ENCODE data around the gene PRR15L. TPM values are rescaled to one million over a fixed set of nuclear protein-coding genes. Genes with fewer than 3 reads are reported as not detected.
"Not testable (repeated sequence)": the region's sequence is repeated elsewhere in the genome, so short reads cannot be mapped to it uniquely, and the experiment has no call there.

PRR15L gene
- total RNA-seq, 4 donors from 2014 or later: 0.87 TPM; not detected in 3

GRCh38 chr17:47924785-47925677 lies 32.7 kb downstream of the PRR15L start:
- ATAC-seq (no peak), DNase-seq (no peak)
- Histone ChIP-seq H3K27ac (no peak overlapping the region), H3K36me3 (peaks cover 0 to 77% of the 10 kb centered on the region in 2 donors), H3K4me3 (no peak overlapping the region), H3K9me3 (no peaks in the 10 kb centered on the region), H3K27me3 (no peaks in the 10 kb centered on the region), H3K4me1 (no peaks in the 10 kb centered on the region)
- intact Hi-C loops (cut with DNase I; ENCODE audit: low total_unique reads) (no loop called here), in situ Hi-C loops (cut with MboI; ENCODE audit: low sequenced_read_pairs in 4 of 4) (no loop called here)
- no peak for TF ChIP-seq POLR2A (IDR thresholded peaks at IDR 0.05)
- TF ChIP-seq, protein P1, sequence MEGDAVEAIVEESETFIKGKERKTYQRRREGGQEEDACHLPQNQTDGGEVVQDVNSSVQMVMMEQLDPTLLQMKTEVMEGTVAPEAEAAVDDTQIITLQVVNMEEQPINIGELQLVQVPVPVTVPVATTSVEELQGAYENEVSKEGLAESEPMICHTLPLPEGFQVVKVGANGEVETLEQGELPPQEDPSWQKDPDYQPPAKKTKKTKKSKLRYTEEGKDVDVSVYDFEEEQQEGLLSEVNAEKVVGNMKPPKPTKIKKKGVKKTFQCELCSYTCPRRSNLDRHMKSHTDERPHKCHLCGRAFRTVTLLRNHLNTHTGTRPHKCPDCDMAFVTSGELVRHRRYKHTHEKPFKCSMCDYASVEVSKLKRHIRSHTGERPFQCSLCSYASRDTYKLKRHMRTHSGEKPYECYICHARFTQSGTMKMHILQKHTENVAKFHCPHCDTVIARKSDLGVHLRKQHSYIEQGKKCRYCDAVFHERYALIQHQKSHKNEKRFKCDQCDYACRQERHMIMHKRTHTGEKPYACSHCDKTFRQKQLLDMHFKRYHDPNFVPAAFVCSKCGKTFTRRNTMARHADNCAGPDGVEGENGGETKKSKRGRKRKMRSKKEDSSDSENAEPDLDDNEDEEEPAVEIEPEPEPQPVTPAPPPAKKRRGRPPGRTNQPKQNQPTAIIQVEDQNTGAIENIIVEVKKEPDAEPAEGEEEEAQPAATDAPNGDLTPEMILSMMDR (IDR thresholded peaks at IDR 0.05 in 4 of 5, conservative IDR thresholded peaks at IDR 0.05 in 1 of 5): no peak

DNA sequence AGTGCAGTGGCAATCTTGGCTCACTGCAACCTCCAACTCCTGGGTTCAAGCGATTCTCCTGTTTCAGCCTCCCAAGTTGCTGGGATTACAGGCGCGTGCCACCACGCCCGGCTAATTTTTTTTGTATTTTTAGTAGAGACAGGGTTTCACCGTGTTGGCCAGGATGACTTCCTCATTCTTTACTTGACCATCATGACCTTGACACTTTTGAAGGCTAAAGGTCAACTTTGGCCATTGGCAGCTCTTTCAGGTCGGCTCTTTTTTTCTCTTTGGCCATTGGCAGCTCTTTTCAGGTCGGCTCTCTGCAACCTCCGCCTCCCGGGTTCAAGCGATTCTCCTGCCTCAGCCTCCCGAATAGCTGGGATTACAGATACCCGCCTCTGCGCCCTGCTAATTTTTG lies 37.8 kb downstream of the PRR15L start:
- intact Hi-C loops (cut with DNase I; ENCODE audit: low total_unique reads); H3K27me3 ChIP-seq; DNase-seq; H3K27ac ChIP-seq; in situ Hi-C loops (cut with MboI; ENCODE audit: low sequenced_read_pairs in 4 of 4); H3K9me3 ChIP-seq; H3K4me1 ChIP-seq; ATAC-seq; H3K4me3 ChIP-seq: not testable (repeated sequence)
- peaks cover 0 to 43% of the 10 kb centered on the region in 2 donors for H3K36me3 ChIP-seq

- no peaks in the 10 kb centered on the region for H3K9me3 ChIP-seq
- intact Hi-C loops (cut with DNase I; ENCODE audit: low total_unique reads): no loop called here
- H3K36me3 ChIP-seq: peaks cover 0 to 34% of the 10 kb centered on the region in 2 donors
- TF ChIP-seq, protein P1 (IDR thresholded peaks at IDR 0.05 in 4 of 5, conservative IDR thresholded peaks at IDR 0.05 in 1 of 5): no peak
- no peak for TF ChIP-seq POLR2A (IDR thresholded peaks at IDR 0.05)
- H3K27me3 ChIP-seq: no peaks in the 10 kb centered on the region
- in situ Hi-C loops (cut with MboI; ENCODE audit: low sequenced_read_pairs in 4 of 4): no loop called here
- no peak overlapping the region for H3K4me3 ChIP-seq
- no peak overlapping the region for H3K27ac ChIP-seq
- no peak for ATAC-seq
- H3K4me1 ChIP-seq: peaks cover 8 to 14% of the 10 kb centered on the region in 2 donors
- DNase-seq: no peak
Observed at GRCh38 chr17:47918991-47919390, 38.7 kb downstream of the PRR15L start.

DNA sequence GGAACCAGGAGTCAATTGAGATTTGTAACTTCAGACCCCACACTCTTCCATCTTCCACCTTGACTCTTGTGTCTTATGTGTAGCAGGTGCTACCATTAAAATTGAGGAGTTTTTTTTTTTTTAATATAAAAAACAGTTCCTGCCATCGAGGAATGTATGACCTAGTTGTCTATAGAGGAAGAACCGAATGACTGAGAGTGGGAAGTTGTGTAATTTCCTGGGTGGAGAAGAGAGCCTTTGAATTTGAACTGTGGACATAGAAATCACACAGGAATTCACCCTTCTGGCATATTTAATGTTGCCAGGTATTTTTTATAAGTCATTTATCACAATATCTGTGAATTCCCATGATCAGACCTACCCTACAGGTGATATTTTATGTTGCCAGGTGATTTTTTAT lies 39.7 kb downstream of the PRR15L start:
- intact Hi-C loops (cut with DNase I; ENCODE audit: low total_unique reads): no loop called here

GRCh38 chr17:47917581-47917980 lies 40.1 kb downstream of the PRR15L start:
- Histone ChIP-seq H3K27me3 (no peaks in the 10 kb centered on the region), H3K9me3 (no peaks in the 10 kb centered on the region), H3K4me3 (no peak overlapping the region), H3K36me3 (peaks cover 0 to 20% of the 10 kb centered on the region in 2 donors), H3K27ac (no peak overlapping the region), H3K4me1 (peaks cover 8 to 15% of the 10 kb centered on the region in 2 donors)
- DNase-seq: no peak
- in situ Hi-C loops (cut with MboI; ENCODE audit: low sequenced_read_pairs in 4 of 4) (no loop called here), intact Hi-C loops (cut with DNase I; ENCODE audit: low total_unique reads) (no loop called here)
- no peak for ATAC-seq
- TF ChIP-seq, protein P1 (IDR thresholded peaks at IDR 0.05 in 4 of 5, conservative IDR thresholded peaks at IDR 0.05 in 1 of 5): no peak
- TF ChIP-seq POLR2A (IDR thresholded peaks at IDR 0.05): no peak

More for the DNA sequence above, 39.7 kb downstream of the PRR15L start:
- no peak overlapping the region for H3K4me3 ChIP-seq
- no peak overlapping the region for H3K27ac ChIP-seq
- H3K36me3 ChIP-seq: peaks cover 0 to 24% of the 10 kb centered on the region in 2 donors
- H3K9me3 ChIP-seq: no peaks in the 10 kb centered on the region
- DNase-seq (no peak), ATAC-seq (no peak)
- no peaks in the 10 kb centered on the region for H3K27me3 ChIP-seq
- TF ChIP-seq POLR2A (IDR thresholded peaks at IDR 0.05): no peak
- in situ Hi-C loops (cut with MboI; ENCODE audit: low sequenced_read_pairs in 4 of 4): no loop called here
- peaks cover 8 to 15% of the 10 kb centered on the region in 2 donors for H3K4me1 ChIP-seq
